ENCODE results near the gene NDUFV2.
"Not testable (repeated sequence)": the region's sequence is repeated elsewhere in the genome, so short reads cannot be mapped to it uniquely, and the experiment has no call there.

Gene NDUFV2

GRCh38 chr18:9157806-9158205, 55.3 kb downstream of the NDUFV2 start:
- DNase-seq = no peak

- no peak for DNase-seq
These were observed 57.5 kb downstream of the NDUFV2 start for GRCh38 chr18:9160014-9160413.

GRCh38 chr18:9162663-9163062, 60.2 kb downstream of the NDUFV2 start:
- DNase-seq = not testable (repeated sequence)

GRCh38 chr18:9164149-9164548, 61.6 kb downstream of the NDUFV2 start:
- DNase-seq = not testable (repeated sequence)

GRCh38 chr18:9165883-9166282, 63.4 kb downstream of the NDUFV2 start:
- DNase-seq = not testable (repeated sequence)

- DNase-seq = not testable (repeated sequence)
These were observed 67.0 kb downstream of the NDUFV2 start for GRCh38 chr18:9169515-9169914.

GRCh38 chr18:9171919-9172318, 69.4 kb downstream of the NDUFV2 start:
- DNase-seq = not testable (repeated sequence)

- DNase-seq = no peak
These were observed 70.1 kb downstream of the NDUFV2 start for GRCh38 chr18:9172506-9173127.

GRCh38 chr18:9173770-9174233, 71.3 kb downstream of the NDUFV2 start:
- no peak for DNase-seq

GRCh38 chr18:9174302-9174701, 71.8 kb downstream of the NDUFV2 start:
- DNase-seq = peak; percentile 54

- DNase-seq = no peak
These were observed 72.6 kb downstream of the NDUFV2 start for GRCh38 chr18:9175115-9175514.

- DNase-seq = no peak
These were observed 74.5 kb downstream of the NDUFV2 start for GRCh38 chr18:9177031-9177430.

GRCh38 chr18:9177466-9177865, 75.0 kb downstream of the NDUFV2 start:
- DNase-seq = no peak

- DNase-seq = no peak
These were observed 76.1 kb downstream of the NDUFV2 start for GRCh38 chr18:9178557-9178956.

GRCh38 chr18:9181275-9181674, 78.8 kb downstream of the NDUFV2 start:
- DNase-seq = no peak

GRCh38 chr18:9182852-9183399, 80.4 kb downstream of the NDUFV2 start:
- DNase-seq = peak; percentile 27

Measured in suppressor macrophage treated with lipopolysaccharide for 4 hours (primary cell).